Hippocampal formation (tissue), 2 donors: Measurements from ENCODE around the gene TRIM44.
A peak's percentile ranks its signal among the peaks of the same experiment; 100 is the strongest.
"Not testable (repeated sequence)": the region's sequence is repeated elsewhere in the genome, so short reads cannot be mapped to it uniquely, and the experiment has no call there.

Experiments used
- DNase-seq, 2 donors: peaks; one replicate each; lab custom pipeline; 2025; lab: John Stamatoyannopoulos, UW

The TRIM44 gene

DNA sequence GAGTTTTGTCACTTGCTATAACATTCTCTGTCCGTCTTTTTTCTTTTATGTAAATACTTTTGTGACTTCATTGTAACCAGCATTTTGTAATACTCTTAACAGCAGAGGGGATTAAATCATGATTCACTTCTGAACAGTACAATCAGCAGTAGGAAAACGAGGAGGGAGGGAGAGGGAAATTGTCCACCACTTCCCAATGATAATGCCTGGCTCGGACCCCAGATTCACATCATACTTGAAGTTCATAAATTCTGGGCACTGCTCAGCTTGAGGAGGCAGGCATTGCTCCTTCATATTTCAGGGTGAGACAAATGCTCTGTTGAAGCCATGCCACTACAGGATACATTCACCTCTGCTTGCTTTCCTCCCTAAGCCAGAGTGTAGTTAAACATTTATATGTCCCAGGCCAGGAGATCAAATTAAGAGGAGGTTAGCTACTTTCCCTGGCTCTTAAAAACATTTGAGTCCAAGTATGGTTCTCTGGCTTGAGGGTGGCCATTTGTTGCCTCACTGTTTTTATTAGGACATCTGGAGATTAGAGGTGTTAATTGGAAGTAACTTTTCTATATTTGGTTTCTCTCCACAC, 152.2 kb downstream of the TRIM44 start:
- no peak for DNase-seq

DNA sequence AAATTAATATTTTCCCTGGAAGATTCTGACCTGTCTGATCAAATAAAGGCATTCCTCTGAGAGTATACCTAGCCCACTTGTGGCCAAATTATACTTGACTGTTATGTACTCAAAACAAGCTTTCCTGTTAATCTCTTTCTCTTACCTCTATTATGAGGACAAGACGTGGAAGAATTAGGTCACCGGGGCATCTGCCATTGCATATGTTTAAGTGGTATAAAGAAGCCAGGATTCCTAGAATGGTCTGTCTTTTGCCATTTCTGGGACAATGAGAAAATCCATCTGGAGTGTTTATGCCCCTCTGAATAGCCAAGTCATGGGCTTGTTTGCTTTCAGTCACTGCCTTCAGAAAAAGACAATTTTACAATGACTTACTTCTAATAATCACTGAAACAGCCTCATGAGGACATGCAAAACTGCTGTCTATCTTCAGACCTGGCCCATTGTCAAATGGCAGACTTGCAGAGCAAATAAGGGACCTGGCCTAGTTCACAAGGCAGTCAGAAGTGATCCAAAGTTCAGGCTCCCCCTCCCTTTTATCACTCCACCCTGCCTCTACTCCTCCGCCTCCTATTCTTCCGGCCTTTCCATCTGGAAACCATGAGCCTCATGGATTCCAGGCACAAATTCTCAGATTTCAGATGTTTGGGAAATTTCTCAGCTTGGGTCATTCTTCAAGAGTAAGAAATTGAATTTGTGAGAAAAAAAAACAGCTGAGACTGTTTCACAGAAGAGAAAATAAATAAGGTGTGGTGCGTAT, 153.2 kb downstream of the TRIM44 start:
- no peak for DNase-seq

DNA sequence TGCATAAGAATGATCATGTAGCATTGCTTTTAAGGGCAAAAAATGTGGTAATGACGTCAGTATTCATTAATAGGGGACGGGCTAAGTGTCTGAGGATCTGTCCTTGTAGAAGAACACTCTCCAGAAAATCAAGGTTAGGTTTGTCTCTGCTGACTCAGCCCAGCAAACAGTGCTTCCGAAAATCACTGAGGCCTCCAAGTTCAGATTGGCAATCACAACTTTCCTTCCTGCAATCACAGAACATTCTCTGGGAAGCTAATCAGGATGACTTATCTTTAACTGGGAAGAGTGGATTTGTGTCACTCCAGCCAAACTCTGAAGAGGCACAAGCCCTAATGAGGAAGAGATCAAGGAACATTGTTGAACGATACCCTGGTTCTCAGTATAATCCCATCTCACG, 158.0 kb downstream of the TRIM44 start:
- no peak for DNase-seq

DNA sequence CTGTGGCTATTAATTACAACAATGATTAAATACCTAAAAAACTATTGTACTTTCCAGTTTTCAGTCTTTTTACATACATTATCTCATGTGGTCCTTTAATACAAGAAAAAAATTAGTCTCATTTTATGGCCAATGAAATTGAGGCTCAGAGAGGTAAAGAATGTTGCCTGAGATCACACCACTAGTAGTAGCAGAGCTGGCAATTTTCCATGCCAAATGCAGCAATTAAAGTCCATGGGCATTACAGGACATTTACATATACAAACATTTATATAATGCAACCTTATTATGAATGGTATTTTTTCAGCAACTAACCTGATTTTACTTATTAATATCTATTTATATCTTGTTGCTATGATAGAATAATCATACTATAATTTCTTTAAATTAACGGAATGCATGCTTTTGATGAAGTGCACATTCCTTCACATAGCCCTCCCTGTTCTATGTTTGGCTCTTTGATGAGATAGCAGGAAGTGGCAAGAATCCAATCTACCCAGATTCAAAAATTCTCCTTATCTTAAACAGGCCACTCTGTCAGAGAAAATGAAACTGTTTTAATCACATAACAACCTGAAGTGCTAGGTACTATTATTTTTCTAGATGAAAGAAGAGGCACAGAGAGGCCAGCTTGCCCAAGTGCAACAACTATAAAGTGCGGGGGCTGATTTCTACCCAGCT, 160.4 kb downstream of the TRIM44 start:
- no peak for DNase-seq

- no peak for DNase-seq
Observed at GRCh38 chr11:35823742-35824298, 161.2 kb downstream of the TRIM44 start.

- no peak for DNase-seq
Observed at GRCh38 chr11:35825386-35825785, 162.8 kb downstream of the TRIM44 start.

GRCh38 chr11:35826006-35826405, 163.4 kb downstream of the TRIM44 start:
- no peak for DNase-seq

DNA sequence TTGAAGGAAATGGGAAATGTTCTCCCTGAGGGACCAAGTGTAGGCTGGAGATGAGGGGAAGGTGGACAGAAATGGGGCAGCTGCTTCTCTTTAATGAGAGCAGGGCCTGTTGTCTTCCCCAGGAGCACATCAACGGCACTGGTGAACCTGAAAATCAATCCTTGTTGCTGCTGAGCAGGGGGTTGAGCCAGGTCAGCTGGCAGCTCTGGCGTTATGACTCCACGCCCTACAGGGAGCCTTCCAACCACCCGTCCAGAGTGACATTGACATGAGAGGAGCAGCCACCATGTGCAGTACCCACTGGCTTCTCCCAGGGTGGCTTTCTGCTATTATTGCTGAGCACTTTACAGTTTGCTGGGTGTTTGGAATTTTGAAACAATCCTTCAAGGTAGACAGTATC, 164.4 kb downstream of the TRIM44 start:
- DNase-seq: no peak

GRCh38 chr11:35836205-35836604, 173.6 kb downstream of the TRIM44 start:
- DNase-seq: no peak

GRCh38 chr11:35838071-35838470, 175.5 kb downstream of the TRIM44 start:
- DNase-seq: no peak

DNA sequence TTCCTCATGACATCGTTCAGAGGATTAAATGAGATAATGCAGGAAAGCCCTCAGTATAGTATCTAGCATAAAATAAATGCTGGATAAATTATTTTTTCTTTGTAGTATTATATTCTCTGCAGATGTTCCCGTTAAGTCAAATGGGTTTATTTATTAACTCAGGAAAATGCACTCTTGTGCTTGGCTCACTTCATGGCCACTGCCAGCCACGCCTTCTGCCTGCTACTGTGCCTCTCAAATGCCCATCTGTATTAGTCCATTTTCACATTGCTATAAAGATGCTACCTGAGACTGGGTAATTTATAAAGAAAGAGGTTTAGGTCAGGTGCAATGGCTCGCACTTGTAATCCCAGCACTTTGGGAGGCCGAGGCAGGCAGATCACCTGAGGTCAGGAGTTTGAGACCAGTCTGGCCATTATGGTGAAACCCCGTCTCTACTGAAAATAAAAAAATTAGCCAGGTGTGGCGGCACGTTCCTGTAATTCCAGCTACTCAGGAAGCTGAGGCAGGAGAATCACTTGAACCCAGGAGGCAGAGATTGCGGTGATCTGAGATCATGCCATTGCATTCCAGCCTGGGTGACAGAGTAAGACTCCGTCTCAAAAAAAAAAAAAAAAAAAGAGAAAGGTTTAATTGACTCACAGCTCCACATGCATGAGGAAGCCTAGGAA, 176.3 kb downstream of the TRIM44 start:
- not testable (repeated sequence) for DNase-seq

DNA sequence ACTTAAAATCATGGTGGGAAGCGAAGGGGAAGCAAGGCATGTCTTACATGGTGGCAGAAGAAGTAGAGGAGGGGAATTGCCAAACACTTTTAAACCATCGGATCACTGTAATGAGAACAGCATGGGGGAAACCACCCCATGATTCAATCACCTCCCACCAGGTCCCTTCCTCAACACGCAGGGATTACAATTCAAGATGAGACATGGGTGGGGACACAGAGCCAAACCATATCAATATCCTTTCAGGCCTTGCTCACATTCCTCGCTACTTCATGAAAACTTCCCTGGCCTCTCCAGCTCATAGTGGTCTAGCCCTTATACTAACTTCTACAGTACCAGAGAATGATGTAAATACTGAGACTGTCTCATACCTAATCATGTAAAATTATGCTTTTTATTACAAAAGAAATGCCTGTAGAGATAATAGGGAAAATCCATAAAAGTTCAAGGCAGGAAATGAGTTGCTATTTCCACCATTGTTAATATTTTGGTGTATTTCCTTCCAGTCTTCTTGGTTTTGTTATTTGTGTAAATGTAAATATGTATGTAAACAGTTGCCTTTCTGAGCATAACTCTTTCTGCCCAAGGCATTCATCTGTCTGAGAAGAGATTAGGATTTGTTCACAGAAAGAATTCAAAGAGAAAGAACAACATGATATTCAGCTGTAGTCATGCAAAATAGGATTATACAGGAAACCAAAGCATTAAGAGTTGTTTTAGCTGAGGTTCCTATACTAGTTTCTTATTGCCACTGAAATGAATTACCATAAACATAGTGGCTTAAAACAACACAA, 177.0 kb downstream of the TRIM44 start:
- DNase-seq: no peak

GRCh38 chr11:35841733-35842132, 179.2 kb downstream of the TRIM44 start:
- DNase-seq: no peak

DNA sequence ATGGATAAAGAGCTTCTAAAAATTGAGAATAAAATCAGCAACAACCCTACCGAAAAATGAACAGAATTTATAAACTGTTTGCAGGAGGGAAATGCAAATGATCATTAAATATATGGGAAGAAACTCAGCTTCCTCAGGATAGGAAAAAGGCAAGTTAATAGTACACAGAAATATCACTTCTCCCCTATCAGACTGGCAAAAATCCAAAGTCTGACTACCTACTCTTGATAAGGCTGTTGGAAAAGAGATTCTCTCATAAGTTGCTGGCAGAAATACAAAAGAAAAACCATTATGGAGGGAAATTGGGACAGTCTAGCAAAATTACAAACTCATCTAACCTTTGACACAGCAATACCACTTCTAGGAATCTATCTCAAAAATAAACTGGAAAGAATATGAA, 180.4 kb downstream of the TRIM44 start:
- DNase-seq: no peak

- DNase-seq: no peak
Observed at GRCh38 chr11:35844579-35844978, 182.0 kb downstream of the TRIM44 start.

DNA sequence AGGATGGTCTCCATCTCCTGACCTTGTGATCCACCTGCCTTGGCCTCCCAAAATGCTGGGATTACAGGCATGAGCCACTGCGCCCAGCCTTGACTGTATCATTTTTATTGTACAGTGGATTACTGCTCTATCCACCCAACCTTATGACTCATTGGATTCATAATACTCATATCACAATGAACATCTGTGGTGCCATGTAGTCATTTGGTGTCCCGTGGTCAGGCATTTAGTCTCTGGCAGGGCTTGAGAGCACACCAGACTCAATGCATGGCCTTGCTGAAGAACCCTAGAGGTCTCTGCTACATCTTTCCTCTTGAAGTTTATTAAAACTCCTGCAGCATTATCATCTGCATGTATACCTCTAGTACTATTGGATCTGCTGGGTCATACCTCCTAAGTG, 183.3 kb downstream of the TRIM44 start:
- no peak for DNase-seq

GRCh38 chr11:35846874-35847273, 184.3 kb downstream of the TRIM44 start:
- DNase-seq: no peak

- no peak for DNase-seq
Observed at GRCh38 chr11:35847473-35847872, 184.9 kb downstream of the TRIM44 start.

DNA sequence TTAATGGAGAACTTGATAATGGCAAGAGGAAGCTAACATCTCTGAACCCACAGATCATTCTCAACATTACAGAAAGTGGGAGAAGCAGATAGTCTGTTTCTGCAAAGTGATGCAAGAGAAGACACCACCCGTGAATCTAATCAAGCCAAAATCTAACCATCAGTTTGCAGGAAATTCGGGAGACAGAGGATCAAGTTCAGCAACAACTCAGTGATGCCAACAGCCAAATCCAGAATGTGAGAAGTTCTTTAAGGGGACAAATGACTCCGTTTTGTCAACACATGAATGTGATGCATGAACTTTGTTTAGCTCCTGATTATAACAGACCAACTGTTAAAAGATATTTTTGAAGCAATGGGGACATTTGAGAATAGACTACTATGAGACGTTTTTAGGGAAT, 186.0 kb downstream of the TRIM44 start:
- no peak for DNase-seq

- no peak for DNase-seq
Observed at GRCh38 chr11:35850191-35850590, 187.6 kb downstream of the TRIM44 start.

- DNase-seq: no peak
Observed at GRCh38 chr11:35851342-35851741, 188.8 kb downstream of the TRIM44 start.

GRCh38 chr11:35852056-35852455, 189.5 kb downstream of the TRIM44 start:
- DNase-seq: peak in 1 of 2 donors; percentile 15
